Measurements from ENCODE around the gene CTAGE1.

The CTAGE1 gene

GRCh38 chr18:22391407-22392345, 26.0 kb downstream of the CTAGE1 start:
- no peak for DNase-seq (ENCODE audit: low read depth in 2 of 2)

GRCh38 chr18:22387787-22388186, 29.9 kb downstream of the CTAGE1 start:
- no peak for DNase-seq (ENCODE audit: low read depth in 2 of 2)

GRCh38 chr18:22387364-22387763, 30.4 kb downstream of the CTAGE1 start:
- DNase-seq (ENCODE audit: low read depth in 2 of 2) = no peak

GRCh38 chr18:22385718-22386117, 32.0 kb downstream of the CTAGE1 start:
- no peak for DNase-seq (ENCODE audit: low read depth in 2 of 2)

GRCh38 chr18:22378672-22379282, 38.9 kb downstream of the CTAGE1 start:
- no peak for DNase-seq (ENCODE audit: low read depth in 2 of 2)

GRCh38 chr18:22377769-22378168, 39.9 kb downstream of the CTAGE1 start:
- no peak for DNase-seq (ENCODE audit: low read depth in 2 of 2)

GRCh38 chr18:22370414-22370813, 47.3 kb downstream of the CTAGE1 start:
- DNase-seq (ENCODE audit: low read depth in 2 of 2) = no peak

- DNase-seq (ENCODE audit: low read depth in 2 of 2) = no peak
Measured at GRCh38 chr18:22368021-22368420, 49.7 kb downstream of the CTAGE1 start.

- DNase-seq (ENCODE audit: low read depth in 2 of 2) = no peak
Measured at GRCh38 chr18:22367303-22367702, 50.4 kb downstream of the CTAGE1 start.

- DNase-seq (ENCODE audit: low read depth in 2 of 2) = no peak
Measured at GRCh38 chr18:22363867-22364463, 53.8 kb downstream of the CTAGE1 start.
